Stimulated activated naive B cell treated with anti-CD40 and anti-IgM and Interleukin-4, amounts not matched to agents 10 μg/mL and 1 μg/mL and 100 μg/mL, for 72 hours (primary cell): ENCODE data around the gene SLC7A8.

Source experiments
- ATAC-seq, 2 donors: fragments of 150-1000 bp; cut with Tn5 transposase; replicated peaks; 2 replicates each; pipeline ENCODE4 v1.10.0; 2021; ENCODE audit warnings: moderate library complexity in 1 of 2
- DNase-seq: peaks from one replicate; pipeline ENCODE4 v3.0.0; 2021
- H3K27ac Mint-ChIP-seq: one replicate; pipeline ENCODE4 v1.8.0; 2022; ENCODE audit warnings: mild to moderate bottlenecking, mixed read lengths
- H3K27me3 Mint-ChIP-seq, 2 donors: one replicate each; pipeline ENCODE4 v1.8.0; 2022; ENCODE audit warnings: mixed read lengths in 2 of 2
- H3K36me3 Mint-ChIP-seq, 2 donors: one replicate each; pipeline ENCODE4 v1.8.0; 2022; ENCODE audit warnings: mixed read lengths in 2 of 2, mild to moderate bottlenecking in 1 of 2
- H3K4me1 Mint-ChIP-seq, 2 donors: one replicate each; pipeline ENCODE4 v1.8.0; 2022; ENCODE audit warnings: mixed read lengths in 2 of 2, mild to moderate bottlenecking in 1 of 2
- H3K4me3 Mint-ChIP-seq, 2 donors: one replicate each; pipeline ENCODE4 v1.8.0; 2022; ENCODE audit warnings: mild to moderate bottlenecking in 2 of 2, mixed read lengths in 2 of 2, moderate library complexity in 1 of 2
- H3K9me3 Mint-ChIP-seq, 2 donors: one replicate each; pipeline ENCODE4 v1.8.0; 2022; ENCODE audit warnings: mixed read lengths in 2 of 2, mild to moderate bottlenecking in 1 of 2

Gene SLC7A8

GRCh38 chr14:23173031-23173430 lies 10.4 kb downstream of the SLC7A8 start:
- H3K36me3 Mint-ChIP-seq: no peaks in the 10 kb centered on the region
- H3K27ac Mint-ChIP-seq: no peak overlapping the region
- peaks cover 5 to 7% of the 10 kb centered on the region in 2 donors for H3K4me1 Mint-ChIP-seq
- ATAC-seq: peak; percentile 89 to 90
- DNase-seq: no peak
- no peaks in the 10 kb centered on the region for H3K9me3 Mint-ChIP-seq
- H3K4me3 Mint-ChIP-seq: no peak overlapping the region
- H3K27me3 Mint-ChIP-seq: peaks cover 0 to 12% of the 10 kb centered on the region in 2 donors

GRCh38 chr14:23172574-23172973 lies 10.9 kb downstream of the SLC7A8 start:
- H3K36me3 Mint-ChIP-seq: no peaks in the 10 kb centered on the region
- H3K27me3 Mint-ChIP-seq: peaks cover 0 to 9% of the 10 kb centered on the region in 2 donors
- no peaks in the 10 kb centered on the region for H3K9me3 Mint-ChIP-seq
- no peak overlapping the region for H3K27ac Mint-ChIP-seq
- ATAC-seq (no peak), DNase-seq (no peak)
- H3K4me1 Mint-ChIP-seq: peaks cover 5 to 7% of the 10 kb centered on the region in 2 donors
- no peak overlapping the region for H3K4me3 Mint-ChIP-seq

DNA sequence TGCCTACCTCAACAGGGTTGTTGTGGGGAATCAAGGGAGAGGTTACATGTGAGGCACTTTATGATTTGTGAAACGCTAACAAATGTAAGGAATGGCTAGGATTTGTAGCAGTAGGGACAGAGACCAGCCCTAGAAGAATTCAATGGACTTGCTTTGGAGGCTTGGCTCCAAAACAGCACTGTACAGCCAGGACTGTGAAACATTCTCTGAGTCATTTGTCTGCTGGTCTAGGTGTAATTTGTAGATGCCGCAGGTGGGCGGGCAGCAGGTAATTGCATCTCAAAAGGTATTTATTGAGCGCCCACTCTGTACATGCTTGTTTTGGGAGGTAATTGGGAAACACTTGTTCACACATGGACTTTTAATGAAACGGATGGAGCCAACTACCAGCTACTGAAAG lies 11.4 kb downstream of the SLC7A8 start:
- peaks cover 0 to 9% of the 10 kb centered on the region in 2 donors for H3K27me3 Mint-ChIP-seq
- no peak overlapping the region for H3K4me3 Mint-ChIP-seq
- no peaks in the 10 kb centered on the region for H3K36me3 Mint-ChIP-seq
- peaks cover 5 to 7% of the 10 kb centered on the region in 2 donors for H3K4me1 Mint-ChIP-seq
- no peak overlapping the region for H3K27ac Mint-ChIP-seq
- no peak for ATAC-seq
- DNase-seq: no peak
- H3K9me3 Mint-ChIP-seq: no peaks in the 10 kb centered on the region

DNA sequence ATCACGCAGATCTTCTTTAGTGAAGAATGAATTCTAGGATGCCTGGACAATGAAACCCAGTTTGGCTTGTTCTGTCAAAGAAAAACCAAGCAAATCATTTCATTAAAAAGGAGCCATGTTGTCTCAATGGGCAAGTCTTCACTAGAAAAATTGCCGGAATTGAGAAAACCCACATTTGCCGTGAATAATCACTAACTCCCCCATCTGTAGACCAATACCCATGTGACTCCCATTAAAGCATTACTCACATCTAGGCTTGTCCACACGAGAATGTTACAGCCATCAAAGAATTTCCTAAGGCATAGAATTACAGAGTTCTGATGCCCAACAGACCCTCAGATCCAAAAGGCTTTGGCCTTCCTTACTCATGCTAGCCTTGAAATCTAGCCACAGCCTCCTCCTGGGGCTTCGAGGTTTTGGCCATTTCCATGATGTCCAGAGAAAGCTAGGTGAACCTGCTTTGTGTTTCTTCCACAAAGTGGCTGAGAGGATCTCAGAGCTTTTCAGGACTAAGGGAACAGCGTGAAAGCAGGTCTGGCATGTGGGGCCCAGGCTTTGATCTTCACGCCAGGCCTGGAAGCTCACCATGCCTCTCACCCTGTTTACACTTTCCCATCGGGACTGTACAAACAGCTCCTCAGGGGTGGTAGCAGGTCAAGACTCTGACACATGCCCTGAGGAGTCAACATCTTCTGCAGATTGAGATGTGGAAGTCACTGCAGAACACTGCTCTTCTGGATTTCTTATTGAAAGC lies 12.1 kb downstream of the SLC7A8 start:
- Mint-ChIP-seq H3K4me3 (no peak overlapping the region), H3K36me3 (no peaks in the 10 kb centered on the region), H3K27ac (no peak overlapping the region), H3K9me3 (no peaks in the 10 kb centered on the region), H3K27me3 (peaks cover 0 to 9% of the 10 kb centered on the region in 2 donors), H3K4me1 (peaks cover 5 to 7% of the 10 kb centered on the region in 2 donors)
- no peak for DNase-seq
- ATAC-seq: no peak

- H3K4me1 Mint-ChIP-seq: peaks cover 5 to 7% of the 10 kb centered on the region in 2 donors
- no peaks in the 10 kb centered on the region for H3K9me3 Mint-ChIP-seq
- ATAC-seq (no peak), DNase-seq (no peak)
- H3K27me3 Mint-ChIP-seq: peaks cover 4 to 6% of the 10 kb centered on the region in 2 donors
- H3K27ac Mint-ChIP-seq: no peak overlapping the region
- H3K36me3 Mint-ChIP-seq: no peaks in the 10 kb centered on the region
- no peak overlapping the region for H3K4me3 Mint-ChIP-seq
Measured at GRCh38 chr14:23169622-23170021, 13.8 kb downstream of the SLC7A8 start.

DNA sequence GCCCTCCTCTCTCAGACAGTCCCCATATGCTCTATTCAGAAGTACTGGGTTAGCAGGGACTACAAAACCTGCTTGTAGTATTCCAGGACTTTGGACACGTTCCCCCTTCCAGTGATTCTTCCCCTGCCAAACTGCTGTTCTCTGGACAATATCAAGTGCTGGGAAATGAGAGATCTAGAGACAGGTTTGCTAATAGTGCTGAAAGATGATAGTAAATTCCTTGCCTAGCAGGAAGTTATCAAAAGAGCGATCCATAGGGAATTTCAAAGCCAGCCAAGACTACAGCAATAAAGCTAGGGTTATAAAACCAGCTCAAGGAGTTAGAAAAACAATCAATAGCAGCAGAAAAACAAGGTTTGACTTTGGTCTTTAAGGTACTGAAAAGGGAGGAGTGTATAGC lies 15.2 kb downstream of the SLC7A8 start:
- Mint-ChIP-seq H3K9me3 (no peaks in the 10 kb centered on the region), H3K27me3 (peaks cover 0 to 4% of the 10 kb centered on the region in 2 donors), H3K4me1 (peaks cover 4 to 6% of the 10 kb centered on the region in 2 donors), H3K36me3 (no peaks in the 10 kb centered on the region), H3K27ac (no peak overlapping the region), H3K4me3 (no peak overlapping the region)
- no peak for DNase-seq
- no peak for ATAC-seq

GRCh38 chr14:23167116-23167847 lies 16.2 kb downstream of the SLC7A8 start:
- Mint-ChIP-seq H3K9me3 (no peaks in the 10 kb centered on the region), H3K27me3 (peaks cover 0 to 4% of the 10 kb centered on the region in 2 donors), H3K4me3 (no peak overlapping the region), H3K36me3 (no peaks in the 10 kb centered on the region), H3K27ac (no peak overlapping the region), H3K4me1 (no peaks in the 10 kb centered on the region)
- no peak for ATAC-seq
- no peak for DNase-seq

- ATAC-seq: no peak
- no peak for DNase-seq
- Mint-ChIP-seq H3K27ac (no peak overlapping the region), H3K27me3 (peaks cover 6 to 8% of the 10 kb centered on the region in 2 donors), H3K36me3 (no peaks in the 10 kb centered on the region), H3K9me3 (no peaks in the 10 kb centered on the region), H3K4me3 (no peak overlapping the region), H3K4me1 (peaks cover 0 to 4% of the 10 kb centered on the region in 2 donors)
Measured at GRCh38 chr14:23164949-23165348, 18.5 kb downstream of the SLC7A8 start.

DNA sequence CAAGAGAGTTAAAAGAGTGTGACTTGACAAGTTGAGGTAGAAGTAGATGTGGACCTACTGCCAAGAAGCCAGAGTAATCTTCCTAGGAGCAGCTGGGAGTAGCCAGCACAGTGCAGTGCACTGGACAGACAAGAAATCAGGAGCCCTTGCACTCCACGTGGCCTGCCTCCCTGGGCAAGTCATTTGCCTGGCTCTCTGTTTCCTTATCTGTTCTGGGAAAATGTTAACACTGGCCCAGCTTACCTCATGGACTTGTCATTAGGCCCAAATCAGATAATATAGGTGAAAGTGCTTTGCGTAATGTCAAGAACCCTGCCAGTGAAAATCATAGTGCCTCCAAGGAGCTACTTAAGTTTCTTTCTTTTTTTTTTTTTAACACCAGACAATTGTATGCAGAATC lies 19.2 kb downstream of the SLC7A8 start:
- Mint-ChIP-seq H3K4me3 (no peak overlapping the region), H3K36me3 (no peaks in the 10 kb centered on the region), H3K4me1 (peaks cover 0 to 4% of the 10 kb centered on the region in 2 donors), H3K9me3 (no peaks in the 10 kb centered on the region), H3K27me3 (peaks cover 6 to 11% of the 10 kb centered on the region in 2 donors), H3K27ac (no peak overlapping the region)
- DNase-seq: no peak
- ATAC-seq: no peak

DNA sequence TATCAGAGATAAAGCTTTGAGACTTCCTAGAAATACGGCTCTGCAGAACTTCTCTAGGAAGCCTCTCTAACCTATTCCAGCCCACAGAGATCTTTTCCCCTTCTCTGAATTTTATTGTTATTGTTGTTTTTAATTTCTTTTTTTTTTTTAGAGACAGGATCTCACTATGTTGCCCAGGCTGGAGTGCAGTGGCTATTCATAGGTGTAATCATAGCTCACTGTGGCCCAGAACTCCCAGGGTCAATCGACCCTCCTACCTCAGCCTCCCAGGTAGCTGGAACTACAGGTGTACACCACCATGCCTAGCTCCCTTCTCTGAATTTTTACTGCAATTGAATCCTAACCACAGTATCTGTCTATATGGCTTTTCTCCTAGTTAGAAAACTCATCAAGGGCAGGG lies 19.6 kb downstream of the SLC7A8 start:
- Mint-ChIP-seq H3K36me3 (no peaks in the 10 kb centered on the region), H3K4me3 (no peak overlapping the region), H3K4me1 (peaks cover 0 to 4% of the 10 kb centered on the region in 2 donors), H3K9me3 (no peaks in the 10 kb centered on the region), H3K27ac (no peak overlapping the region), H3K27me3 (peaks cover 10 to 13% of the 10 kb centered on the region in 2 donors)
- DNase-seq (no peak), ATAC-seq (no peak)

GRCh38 chr14:23162800-23163199 lies 20.7 kb downstream of the SLC7A8 start:
- no peak for DNase-seq
- no peaks in the 10 kb centered on the region for H3K36me3 Mint-ChIP-seq
- no peaks in the 10 kb centered on the region for H3K9me3 Mint-ChIP-seq
- no peak overlapping the region for H3K27ac Mint-ChIP-seq
- peaks cover 15 to 16% of the 10 kb centered on the region in 2 donors for H3K27me3 Mint-ChIP-seq
- H3K4me1 Mint-ChIP-seq: peaks cover 0 to 4% of the 10 kb centered on the region in 2 donors
- H3K4me3 Mint-ChIP-seq: no peak overlapping the region
- ATAC-seq: no peak

- Mint-ChIP-seq H3K4me1 (peaks cover 0 to 4% of the 10 kb centered on the region in 2 donors), H3K27ac (no peak overlapping the region), H3K27me3 (peaks cover 15 to 24% of the 10 kb centered on the region in 2 donors), H3K36me3 (no peaks in the 10 kb centered on the region), H3K9me3 (no peaks in the 10 kb centered on the region), H3K4me3 (no peak overlapping the region)
- ATAC-seq (no peak), DNase-seq (no peak)
Measured at GRCh38 chr14:23162005-23162404, 21.5 kb downstream of the SLC7A8 start.

GRCh38 chr14:23160924-23161522 lies 22.4 kb downstream of the SLC7A8 start:
- H3K36me3 Mint-ChIP-seq: no peaks in the 10 kb centered on the region
- DNase-seq (no peak), ATAC-seq (no peak)
- no peak overlapping the region for H3K27ac Mint-ChIP-seq
- H3K27me3 Mint-ChIP-seq: peaks cover 15 to 25% of the 10 kb centered on the region in 2 donors
- H3K9me3 Mint-ChIP-seq: no peaks in the 10 kb centered on the region
- no peak overlapping the region for H3K4me3 Mint-ChIP-seq
- H3K4me1 Mint-ChIP-seq: peaks cover 0 to 4% of the 10 kb centered on the region in 2 donors

- Mint-ChIP-seq H3K9me3 (no peaks in the 10 kb centered on the region), H3K27ac (no peak overlapping the region)
Measured at GRCh38 chr14:23159532-23159931, 23.9 kb downstream of the SLC7A8 start.

More at GRCh38 chr14:23159532-23159931, 23.9 kb downstream of the SLC7A8 start:
- no peaks in the 10 kb centered on the region for H3K36me3 Mint-ChIP-seq
- H3K4me3 Mint-ChIP-seq: no peak overlapping the region
- DNase-seq (no peak), ATAC-seq (no peak)
- peaks cover 11 to 25% of the 10 kb centered on the region in 2 donors for H3K27me3 Mint-ChIP-seq
- H3K4me1 Mint-ChIP-seq: peaks cover 0 to 4% of the 10 kb centered on the region in 2 donors
